ENCODE data around the gene FNDC7.
"Not testable (repeated sequence)": the region's sequence is repeated elsewhere in the genome, so short reads cannot be mapped to it uniquely, and the experiment has no call there.

The FNDC7 gene

GRCh38 chr1:108699375-108700332, 13.1 kb upstream of the FNDC7 start:
- DNase-seq (ENCODE audit: low read depth), result no peak

GRCh38 chr1:108701176-108701849, 11.4 kb upstream of the FNDC7 start:
- no peak for DNase-seq (ENCODE audit: low read depth)

GRCh38 chr1:108702109-108702508, 10.6 kb upstream of the FNDC7 start:
- not testable (repeated sequence) for DNase-seq (ENCODE audit: low read depth)

GRCh38 chr1:108703939-108704338, 8.8 kb upstream of the FNDC7 start:
- DNase-seq (ENCODE audit: low read depth), result no peak

- DNase-seq (ENCODE audit: low read depth), result no peak
These were observed 8.2 kb upstream of the FNDC7 start for GRCh38 chr1:108704496-108704895.

- no peak for DNase-seq (ENCODE audit: low read depth)
These were observed 6.1 kb upstream of the FNDC7 start for GRCh38 chr1:108706643-108707042.

- no peak for DNase-seq (ENCODE audit: low read depth)
These were observed 3.7 kb upstream of the FNDC7 start for GRCh38 chr1:108708691-108709660.

GRCh38 chr1:108715932-108716331, 3.2 kb downstream of the FNDC7 start:
- no peak for DNase-seq (ENCODE audit: low read depth)

- no peak for DNase-seq (ENCODE audit: low read depth)
These were observed 3.9 kb downstream of the FNDC7 start for GRCh38 chr1:108716437-108717230.

- DNase-seq (ENCODE audit: low read depth), result no peak
These were observed 5.1 kb downstream of the FNDC7 start for GRCh38 chr1:108717774-108718316.

GRCh38 chr1:108718927-108719655, 6.4 kb downstream of the FNDC7 start:
- DNase-seq (ENCODE audit: low read depth), result no peak

- DNase-seq (ENCODE audit: low read depth), result no peak
These were observed 7.1 kb downstream of the FNDC7 start for GRCh38 chr1:108719656-108720435.

GRCh38 chr1:108722292-108722691, 9.6 kb downstream of the FNDC7 start:
- no peak for DNase-seq (ENCODE audit: low read depth)

GRCh38 chr1:108725906-108726305, 13.2 kb downstream of the FNDC7 start:
- DNase-seq (ENCODE audit: low read depth), result no peak

- DNase-seq (ENCODE audit: low read depth), result no peak
These were observed 15.7 kb downstream of the FNDC7 start for GRCh38 chr1:108728327-108728923.

- no peak for DNase-seq (ENCODE audit: low read depth)
These were observed 16.8 kb downstream of the FNDC7 start for GRCh38 chr1:108729481-108729880.

GRCh38 chr1:108732398-108732797, 19.7 kb downstream of the FNDC7 start:
- DNase-seq (ENCODE audit: low read depth), result no peak

GRCh38 chr1:108734171-108734865, 21.6 kb downstream of the FNDC7 start:
- DNase-seq (ENCODE audit: low read depth), result no peak

All from non-pigmented ciliary epithelial cell (primary cell).